ENCODE measurements around the gene KIAA1755. TPM values are rescaled to one million over a fixed set of nuclear protein-coding genes. Genes with fewer than 3 reads are reported as not detected.
"Not testable (repeated sequence)": the region's sequence is repeated elsewhere in the genome, so short reads cannot be mapped to it uniquely, and the experiment has no call there.

Gene KIAA1755
- total and polyA plus RNA-seq, 5 donors from 2014 or later: not detected

DNA sequence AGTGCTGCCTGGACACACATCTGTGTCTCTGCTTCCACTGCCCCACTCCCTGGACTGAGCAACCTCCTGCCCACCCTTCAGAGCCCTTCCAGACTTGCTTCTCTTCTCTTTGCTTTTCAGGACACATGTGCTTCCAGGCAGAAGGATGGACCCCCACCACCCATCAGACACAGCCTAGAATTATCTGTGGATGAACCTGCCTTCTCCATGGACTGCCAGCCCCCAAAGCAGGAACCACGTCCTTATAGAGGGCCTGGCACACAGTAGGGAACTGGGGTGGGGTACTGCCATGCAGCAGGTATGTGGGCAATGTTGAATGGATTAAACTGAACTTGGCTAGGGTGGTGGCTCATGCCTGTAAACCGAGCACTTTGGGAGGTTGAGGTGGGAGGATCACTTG lies 3.6 kb downstream of the KIAA1755 start:
- Histone ChIP-seq H3K27ac (ENCODE audit: insufficient read depth, low read length, poor library complexity, severe bottlenecking) (no peak overlapping the region), H3K4me1 (ENCODE audit: control insufficient read depth, insufficient read depth, low read length, poor library complexity, severe bottlenecking) (no peaks in the 10 kb centered on the region), H3K9me3 (ENCODE audit: control insufficient read depth in 2 of 2, low read length in 2 of 2) (no peaks in the 10 kb centered on the region), H3K27me3 (ENCODE audit: control insufficient read depth, insufficient read depth, low read length) (peaks cover 11% of the 10 kb centered on the region), H3K4me3 (ENCODE audit: low read depth, low read length) (no peak overlapping the region), H3K36me3 (ENCODE audit: control insufficient read depth, insufficient read depth, low read length) (no peaks in the 10 kb centered on the region)
- Mint-ChIP-seq H3K4me1 (peaks cover 0 to 9% (median 2%) of the 10 kb centered on the region in 4 donors), H3K4me3 (no peak overlapping the region), H3K27me3 (peaks cover 53% of the 10 kb centered on the region), H3K9me3 (peaks cover 0 to 8% (median 0%) of the 10 kb centered on the region in 7 donors), H3K36me3 (no peaks in the 10 kb centered on the region), H3K27ac (no peak overlapping the region)
- DNase-seq: no peak
- ATAC-seq (ENCODE audit: low read depth in 2 of 2): no peak

GRCh38 chr20:38256021-38256420 lies 4.5 kb downstream of the KIAA1755 start:
- H3K4me1 Mint-ChIP-seq: peaks cover 0 to 8% (median 1%) of the 10 kb centered on the region in 4 donors
- Histone ChIP-seq H3K27ac (ENCODE audit: insufficient read depth, low read length, poor library complexity, severe bottlenecking) (no peak overlapping the region), H3K9me3 (ENCODE audit: control insufficient read depth in 2 of 2, low read length in 2 of 2) (no peaks in the 10 kb centered on the region), H3K4me3 (ENCODE audit: low read depth, low read length) (no peak overlapping the region), H3K36me3 (ENCODE audit: control insufficient read depth, insufficient read depth, low read length) (no peaks in the 10 kb centered on the region), H3K27me3 (ENCODE audit: control insufficient read depth, insufficient read depth, low read length) (peaks cover 8% of the 10 kb centered on the region), H3K4me1 (ENCODE audit: control insufficient read depth, insufficient read depth, low read length, poor library complexity, severe bottlenecking) (no peaks in the 10 kb centered on the region)
- H3K27ac Mint-ChIP-seq: no peak overlapping the region
- H3K4me3 Mint-ChIP-seq: no peak overlapping the region
- no peak for ATAC-seq (ENCODE audit: low read depth in 2 of 2)
- DNase-seq: no peak
- H3K36me3 Mint-ChIP-seq: no peaks in the 10 kb centered on the region
- H3K9me3 Mint-ChIP-seq: peaks cover 0 to 8% (median 0%) of the 10 kb centered on the region in 7 donors
- peaks cover 43% of the 10 kb centered on the region for H3K27me3 Mint-ChIP-seq

DNA sequence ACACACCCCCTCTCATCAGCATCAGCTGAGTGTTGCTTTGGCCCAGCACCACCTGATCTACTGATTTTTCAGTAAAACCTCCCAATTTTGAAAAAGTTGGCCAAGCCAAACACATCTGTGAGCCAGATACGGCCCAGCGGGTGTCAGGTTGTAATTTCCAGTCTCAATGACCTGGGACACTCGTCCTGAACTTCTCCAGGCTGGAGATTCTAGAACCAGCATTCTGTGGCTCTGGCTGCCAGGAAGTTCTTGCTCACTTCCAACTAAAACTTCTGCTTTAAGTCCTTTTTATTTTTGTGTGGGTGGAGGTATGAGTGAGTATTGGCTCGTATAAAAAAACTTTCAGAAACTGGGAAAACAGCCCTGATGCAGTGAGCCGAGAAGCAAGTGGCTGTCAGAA lies 5.1 kb downstream of the KIAA1755 start:
- H3K36me3 Mint-ChIP-seq: no peaks in the 10 kb centered on the region
- peaks cover 38% of the 10 kb centered on the region for H3K27me3 Mint-ChIP-seq
- no peak for DNase-seq
- no peaks in the 10 kb centered on the region for H3K36me3 ChIP-seq (ENCODE audit: control insufficient read depth, insufficient read depth, low read length)
- H3K4me3 ChIP-seq (ENCODE audit: low read depth, low read length): no peak overlapping the region
- H3K9me3 Mint-ChIP-seq: peaks cover 0 to 8% (median 0%) of the 10 kb centered on the region in 7 donors
- no peak for ATAC-seq (ENCODE audit: low read depth in 2 of 2)
- H3K4me1 Mint-ChIP-seq: peaks cover 0 to 5% (median 0%) of the 10 kb centered on the region in 4 donors
- no peak overlapping the region for H3K4me3 Mint-ChIP-seq
- no peak overlapping the region for H3K27ac Mint-ChIP-seq
- no peaks in the 10 kb centered on the region for H3K4me1 ChIP-seq (ENCODE audit: control insufficient read depth, insufficient read depth, low read length, poor library complexity, severe bottlenecking)
- H3K9me3 ChIP-seq (ENCODE audit: control insufficient read depth in 2 of 2, low read length in 2 of 2): no peaks in the 10 kb centered on the region
- H3K27me3 ChIP-seq (ENCODE audit: control insufficient read depth, insufficient read depth, low read length): peaks cover 6% of the 10 kb centered on the region
- H3K27ac ChIP-seq (ENCODE audit: insufficient read depth, low read length, poor library complexity, severe bottlenecking): no peak overlapping the region

DNA sequence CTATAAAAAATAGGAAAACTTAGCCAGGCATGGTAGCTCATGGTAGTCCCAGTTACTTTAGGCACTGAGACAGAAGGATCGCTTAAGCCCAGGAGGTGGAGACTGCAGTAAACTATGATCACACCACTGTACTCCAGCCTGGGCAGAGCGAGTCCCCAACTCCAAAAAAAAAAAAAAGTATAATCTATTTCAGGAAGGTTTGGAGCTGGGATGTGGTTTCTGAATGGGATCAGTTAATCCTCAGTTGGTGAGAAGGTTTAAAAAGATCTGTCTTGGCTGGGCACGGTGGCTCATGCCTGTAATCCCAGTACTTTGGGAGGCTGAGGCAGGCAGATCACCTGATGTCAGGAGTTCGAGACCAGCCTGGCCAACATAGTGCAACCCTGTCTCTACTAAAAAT lies 5.9 kb downstream of the KIAA1755 start:
- H3K4me1 ChIP-seq (ENCODE audit: control insufficient read depth, insufficient read depth, low read length, poor library complexity, severe bottlenecking); DNase-seq; H3K36me3 ChIP-seq (ENCODE audit: control insufficient read depth, insufficient read depth, low read length); H3K27me3 ChIP-seq (ENCODE audit: control insufficient read depth, insufficient read depth, low read length); H3K9me3 Mint-ChIP-seq; H3K4me1 Mint-ChIP-seq; H3K4me3 Mint-ChIP-seq; H3K27ac ChIP-seq (ENCODE audit: insufficient read depth, low read length, poor library complexity, severe bottlenecking); H3K4me3 ChIP-seq (ENCODE audit: low read depth, low read length); H3K9me3 ChIP-seq (ENCODE audit: control insufficient read depth in 2 of 2, low read length in 2 of 2); H3K27ac Mint-ChIP-seq; H3K36me3 Mint-ChIP-seq; ATAC-seq (ENCODE audit: low read depth in 2 of 2): not testable (repeated sequence)
- peaks cover 30% of the 10 kb centered on the region for H3K27me3 Mint-ChIP-seq

DNA sequence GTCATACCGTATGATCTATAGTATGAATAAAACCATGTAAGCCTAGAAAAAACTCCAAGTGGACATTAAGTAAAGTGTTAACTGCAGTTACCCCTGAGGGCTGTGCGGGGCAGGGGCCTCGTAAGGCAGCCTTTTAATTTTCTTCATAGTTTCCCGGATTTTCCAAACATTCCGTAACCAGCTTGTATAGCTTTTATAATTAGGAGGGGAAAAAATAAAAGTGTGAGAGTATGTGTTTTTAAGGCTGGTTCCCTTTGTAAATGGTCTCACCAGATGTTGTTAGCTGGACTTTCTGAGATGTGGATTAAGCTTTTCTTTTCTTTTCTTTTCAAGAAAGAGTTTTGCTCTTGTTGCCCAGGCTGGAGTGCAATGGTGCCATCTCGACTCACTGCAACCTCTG lies 7.0 kb downstream of the KIAA1755 start:
- no peak overlapping the region for H3K27ac Mint-ChIP-seq
- no peak overlapping the region for H3K4me3 Mint-ChIP-seq
- peaks cover 25% of the 10 kb centered on the region for H3K27me3 Mint-ChIP-seq
- no peak for ATAC-seq (ENCODE audit: low read depth in 2 of 2)
- H3K4me1 Mint-ChIP-seq: no peaks in the 10 kb centered on the region
- no peaks in the 10 kb centered on the region for H3K36me3 Mint-ChIP-seq
- no peaks in the 10 kb centered on the region for H3K9me3 ChIP-seq (ENCODE audit: control insufficient read depth in 2 of 2, low read length in 2 of 2)
- peaks cover 0 to 8% (median 0%) of the 10 kb centered on the region in 7 donors for H3K9me3 Mint-ChIP-seq
- H3K27me3 ChIP-seq (ENCODE audit: control insufficient read depth, insufficient read depth, low read length): no peaks in the 10 kb centered on the region
- H3K4me3 ChIP-seq (ENCODE audit: low read depth, low read length): no peak overlapping the region
- H3K36me3 ChIP-seq (ENCODE audit: control insufficient read depth, insufficient read depth, low read length): no peaks in the 10 kb centered on the region
- DNase-seq: no peak
- H3K27ac ChIP-seq (ENCODE audit: insufficient read depth, low read length, poor library complexity, severe bottlenecking): no peak overlapping the region
- no peaks in the 10 kb centered on the region for H3K4me1 ChIP-seq (ENCODE audit: control insufficient read depth, insufficient read depth, low read length, poor library complexity, severe bottlenecking)

GRCh38 chr20:38252292-38253288 lies 7.9 kb downstream of the KIAA1755 start:
- Histone ChIP-seq H3K9me3 (ENCODE audit: control insufficient read depth in 2 of 2, low read length in 2 of 2) (no peaks in the 10 kb centered on the region), H3K4me1 (ENCODE audit: control insufficient read depth, insufficient read depth, low read length, poor library complexity, severe bottlenecking) (no peaks in the 10 kb centered on the region), H3K27ac (ENCODE audit: insufficient read depth, low read length, poor library complexity, severe bottlenecking) (no peak overlapping the region), H3K36me3 (ENCODE audit: control insufficient read depth, insufficient read depth, low read length) (no peaks in the 10 kb centered on the region), H3K4me3 (ENCODE audit: low read depth, low read length) (no peak overlapping the region), H3K27me3 (ENCODE audit: control insufficient read depth, insufficient read depth, low read length) (no peaks in the 10 kb centered on the region)
- no peak for ATAC-seq (ENCODE audit: low read depth in 2 of 2)
- no peaks in the 10 kb centered on the region for H3K36me3 Mint-ChIP-seq
- H3K27me3 Mint-ChIP-seq: peaks cover 15% of the 10 kb centered on the region
- no peaks in the 10 kb centered on the region for H3K4me1 Mint-ChIP-seq
- H3K4me3 Mint-ChIP-seq: no peak overlapping the region
- peaks cover 0 to 5% (median 0%) of the 10 kb centered on the region in 7 donors for H3K9me3 Mint-ChIP-seq
- no peak for DNase-seq
- no peak overlapping the region for H3K27ac Mint-ChIP-seq

DNA sequence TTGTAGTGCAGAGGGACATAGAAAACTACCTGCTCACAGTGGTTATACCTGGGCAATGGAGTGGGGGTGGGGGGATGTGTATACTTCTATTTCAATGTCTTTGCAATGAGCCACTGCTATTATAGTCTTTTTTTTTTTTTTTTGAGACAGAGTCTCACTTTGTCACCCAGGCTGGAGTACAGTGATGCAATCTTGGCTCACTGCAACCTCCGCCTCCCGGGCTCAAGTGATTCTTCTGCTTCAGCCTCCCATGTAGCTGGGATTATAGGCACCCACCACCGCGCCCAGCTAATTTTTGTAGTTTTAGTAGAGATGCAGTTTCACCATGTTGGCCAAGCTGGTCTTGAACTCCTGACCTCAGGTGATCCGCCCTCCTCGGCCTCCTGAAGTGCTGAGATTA lies 9.1 kb downstream of the KIAA1755 start:
- ATAC-seq (ENCODE audit: low read depth in 2 of 2); H3K9me3 Mint-ChIP-seq; H3K4me1 Mint-ChIP-seq; H3K9me3 ChIP-seq (ENCODE audit: control insufficient read depth in 2 of 2, low read length in 2 of 2); H3K27me3 ChIP-seq (ENCODE audit: control insufficient read depth, insufficient read depth, low read length); DNase-seq; H3K27ac Mint-ChIP-seq; H3K4me3 ChIP-seq (ENCODE audit: low read depth, low read length); H3K36me3 Mint-ChIP-seq; H3K36me3 ChIP-seq (ENCODE audit: control insufficient read depth, insufficient read depth, low read length); H3K27ac ChIP-seq (ENCODE audit: insufficient read depth, low read length, poor library complexity, severe bottlenecking); H3K4me1 ChIP-seq (ENCODE audit: control insufficient read depth, insufficient read depth, low read length, poor library complexity, severe bottlenecking); H3K4me3 Mint-ChIP-seq: not testable (repeated sequence)
- H3K27me3 Mint-ChIP-seq: peaks cover 12% of the 10 kb centered on the region

DNA sequence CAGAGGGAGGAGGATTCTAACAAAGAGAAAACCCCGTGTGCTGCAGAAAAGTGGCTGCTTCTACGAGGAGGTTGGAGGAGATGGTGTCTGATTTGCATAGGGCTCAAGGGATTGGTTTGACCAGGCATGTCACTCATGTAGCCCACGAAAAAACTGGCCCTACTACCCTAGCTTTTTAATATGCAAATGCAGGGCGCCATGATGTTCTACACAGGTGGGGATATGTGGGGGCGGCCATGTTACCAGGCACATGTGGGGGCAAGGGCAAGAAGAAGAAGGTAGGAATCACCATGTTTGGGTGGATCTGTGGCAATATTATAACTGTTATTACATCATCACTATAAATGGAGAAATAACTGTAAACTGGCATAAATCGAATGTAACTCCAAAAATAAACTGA lies 9.9 kb downstream of the KIAA1755 start:
- no peaks in the 10 kb centered on the region for H3K4me1 ChIP-seq (ENCODE audit: control insufficient read depth, insufficient read depth, low read length, poor library complexity, severe bottlenecking)
- DNase-seq (no peak), ATAC-seq (ENCODE audit: low read depth in 2 of 2) (no peak)
- H3K9me3 ChIP-seq (ENCODE audit: control insufficient read depth in 2 of 2, low read length in 2 of 2): no peaks in the 10 kb centered on the region
- H3K36me3 Mint-ChIP-seq: no peaks in the 10 kb centered on the region
- H3K4me3 Mint-ChIP-seq: no peak overlapping the region
- H3K27ac ChIP-seq (ENCODE audit: insufficient read depth, low read length, poor library complexity, severe bottlenecking): no peak overlapping the region
- no peak overlapping the region for H3K27ac Mint-ChIP-seq
- no peaks in the 10 kb centered on the region for H3K36me3 ChIP-seq (ENCODE audit: control insufficient read depth, insufficient read depth, low read length)
- H3K27me3 Mint-ChIP-seq: peaks cover 8% of the 10 kb centered on the region
- H3K9me3 Mint-ChIP-seq: peaks cover 0 to 6% (median 1%) of the 10 kb centered on the region in 7 donors
- H3K4me3 ChIP-seq (ENCODE audit: low read depth, low read length): no peak overlapping the region
- no peaks in the 10 kb centered on the region for H3K4me1 Mint-ChIP-seq
- H3K27me3 ChIP-seq (ENCODE audit: control insufficient read depth, insufficient read depth, low read length): no peaks in the 10 kb centered on the region

All from CD4-positive, CD25-positive, alpha-beta regulatory T cell (primary cell).